Measurements from ENCODE around the gene ARL2BP. TPM values are rescaled to one million over a fixed set of nuclear protein-coding genes. Genes with fewer than 3 reads are reported as not detected.

Gene ARL2BP
- total and polyA plus RNA-seq, 2 of the 13 experiments (the other 11 are each of a cell fraction or from before 2014, with no cell fraction given): 64.3 to 67.6 TPM

GRCh38 chr16:57283214-57283958 lies 38.3 kb downstream of the ARL2BP start (continued):
- TF ChIP-seq SP2 (CRISPR knock-in tag; IDR thresholded peaks at IDR 0.05): no peak
- no peak for TF ChIP-seq PREB (CRISPR knock-in tag; IDR thresholded peaks at IDR 0.05)
- TF ChIP-seq ZBTB34 (CRISPR knock-in tag; IDR thresholded peaks at IDR 0.05): 0 out of 2 replicates have a peak, but pooled peaks have one; percentile 28
- TF ChIP-seq ZNF772 (CRISPR knock-in tag; IDR thresholded peaks at IDR 0.05): no peak
- no peak for TF ChIP-seq DNMT1 (CRISPR knock-in tag; IDR thresholded peaks at IDR 0.05)
- TF ChIP-seq NR2F2 (IDR thresholded peaks at IDR 0.05; ENCODE audit: borderline replicate concordance, low read depth): peak; percentile 24; the same call in 1 of the 2 replicates
- no peak for TF ChIP-seq ZFYVE20 (CRISPR knock-in tag; IDR thresholded peaks at IDR 0.05; ENCODE audit: borderline replicate concordance, low read depth)
- TF ChIP-seq ZNF709 (CRISPR knock-in tag; IDR thresholded peaks at IDR 0.05): no peak
- TF ChIP-seq SRF (IDR thresholded peaks at IDR 0.05; ENCODE audit: low read depth, low read length): no peak
- no peak for TF ChIP-seq MTA3 (CRISPR knock-in tag; IDR thresholded peaks at IDR 0.05)
- TF ChIP-seq ZNF253 (CRISPR knock-in tag; IDR thresholded peaks at IDR 0.05; ENCODE audit: borderline replicate concordance): no peak
- no peak for TF ChIP-seq TCF12 (IDR thresholded peaks at IDR 0.05)
- no peak for TF ChIP-seq TCF12 (CRISPR knock-in tag; IDR thresholded peaks at IDR 0.05)
- no peak for TF ChIP-seq ZNF331 (CRISPR knock-in tag; IDR thresholded peaks at IDR 0.05)
- no peak for TF ChIP-seq ZNF512B (CRISPR knock-in tag; IDR thresholded peaks at IDR 0.05; ENCODE audit: borderline replicate concordance)
- TF ChIP-seq ZNF672 (CRISPR knock-in tag; IDR thresholded peaks at IDR 0.05): no peak
- TF ChIP-seq ZNF329 (CRISPR knock-in tag; IDR thresholded peaks at IDR 0.05; ENCODE audit: low read depth): no peak
- TF ChIP-seq ZNF513 (CRISPR knock-in tag; conservative IDR thresholded peaks at IDR 0.05): no peak
- TF ChIP-seq IRF2 (CRISPR knock-in tag; IDR thresholded peaks at IDR 0.05): no peak
- TF ChIP-seq RFX5 (IDR thresholded peaks at IDR 0.05; ENCODE audit: low read depth, low read length): no peak
- TF ChIP-seq STAT6 (CRISPR knock-in tag; IDR thresholded peaks at IDR 0.05; ENCODE audit: borderline replicate concordance): no peak
- TF ChIP-seq IKZF1 (IDR thresholded peaks at IDR 0.05): no peak
